ENCODE data around the gene NTRK2.

Gene NTRK2

GRCh38 chr9:84935528-84936117 lies 266.1 kb downstream of the NTRK2 start:
- TF ChIP-seq SIN3A (IDR thresholded peaks at IDR 0.05; ENCODE audit: borderline replicate concordance, insufficient read depth, low read length) (no peak), FOXP2 (optimal IDR thresholded peaks at IDR 0.05; ENCODE audit: borderline replicate concordance, extremely low read depth, extremely low read length, insufficient read depth) (no peak), POLR2AphosphoS5 (IDR thresholded peaks at IDR 0.05; ENCODE audit: low read depth, low read length) (no peak), REST (IDR thresholded peaks at IDR 0.05; ENCODE audit: insufficient read depth in 1 of 2, low read depth in 2 of 2, low read length in 2 of 2) (no peak), TAF1 (IDR thresholded peaks at IDR 0.05; ENCODE audit: borderline replicate concordance, insufficient read depth, low read length) (no peak)

GRCh38 chr9:84937180-84937579 lies 267.7 kb downstream of the NTRK2 start:
- no peak for TF ChIP-seq POLR2AphosphoS5 (IDR thresholded peaks at IDR 0.05; ENCODE audit: low read depth, low read length)
- no peak for TF ChIP-seq TAF1 (IDR thresholded peaks at IDR 0.05; ENCODE audit: borderline replicate concordance, insufficient read depth, low read length)
- no peak for TF ChIP-seq REST (IDR thresholded peaks at IDR 0.05; ENCODE audit: insufficient read depth in 1 of 2, low read depth in 2 of 2, low read length in 2 of 2)
- no peak for TF ChIP-seq SIN3A (IDR thresholded peaks at IDR 0.05; ENCODE audit: borderline replicate concordance, insufficient read depth, low read length)
- TF ChIP-seq FOXP2 (optimal IDR thresholded peaks at IDR 0.05; ENCODE audit: borderline replicate concordance, extremely low read depth, extremely low read length, insufficient read depth) = no peak

GRCh38 chr9:84937581-84937980 lies 268.1 kb downstream of the NTRK2 start:
- TF ChIP-seq SIN3A (IDR thresholded peaks at IDR 0.05; ENCODE audit: borderline replicate concordance, insufficient read depth, low read length) (no peak), REST (IDR thresholded peaks at IDR 0.05; ENCODE audit: insufficient read depth in 1 of 2, low read depth in 2 of 2, low read length in 2 of 2) (no peak), TAF1 (IDR thresholded peaks at IDR 0.05; ENCODE audit: borderline replicate concordance, insufficient read depth, low read length) (no peak), FOXP2 (optimal IDR thresholded peaks at IDR 0.05; ENCODE audit: borderline replicate concordance, extremely low read depth, extremely low read length, insufficient read depth) (no peak), POLR2AphosphoS5 (IDR thresholded peaks at IDR 0.05; ENCODE audit: low read depth, low read length) (no peak)

- TF ChIP-seq POLR2AphosphoS5 (IDR thresholded peaks at IDR 0.05; ENCODE audit: low read depth, low read length) (no peak), TAF1 (IDR thresholded peaks at IDR 0.05; ENCODE audit: borderline replicate concordance, insufficient read depth, low read length) (no peak), SIN3A (IDR thresholded peaks at IDR 0.05; ENCODE audit: borderline replicate concordance, insufficient read depth, low read length) (no peak), FOXP2 (optimal IDR thresholded peaks at IDR 0.05; ENCODE audit: borderline replicate concordance, extremely low read depth, extremely low read length, insufficient read depth) (no peak), REST (IDR thresholded peaks at IDR 0.05; ENCODE audit: insufficient read depth in 1 of 2, low read depth in 2 of 2, low read length in 2 of 2) (no peak)
These were observed 270.2 kb downstream of the NTRK2 start for GRCh38 chr9:84939774-84940173.

All from PFSK-1 (cell line).